ENCODE data around the gene CITED1.

Gene CITED1

DNA sequence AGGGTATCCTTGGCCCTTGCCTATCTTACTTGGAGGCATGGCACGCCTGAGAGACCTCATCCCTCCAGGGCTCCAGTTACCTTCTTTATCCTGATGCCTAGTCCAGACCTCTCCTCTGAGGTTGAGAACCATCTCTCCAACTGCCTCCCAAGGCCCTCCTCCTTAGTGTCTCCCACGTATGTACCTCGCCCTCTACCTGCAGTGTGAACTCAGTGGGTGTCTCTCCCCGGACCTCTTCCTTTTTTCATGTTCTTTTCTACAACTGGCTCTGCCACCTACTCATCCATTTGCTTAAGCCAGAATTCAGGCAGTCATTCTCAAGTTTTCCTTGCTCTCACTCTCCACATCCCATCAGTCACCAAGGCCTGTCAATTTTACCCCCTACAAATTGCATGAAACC lies 45.3 kb downstream of the CITED1 start:
- no peak for TF ChIP-seq EZH2phosphoT487 (IDR thresholded peaks at IDR 0.05; ENCODE audit: borderline replicate concordance, low read length)
- TF ChIP-seq, protein P1, sequence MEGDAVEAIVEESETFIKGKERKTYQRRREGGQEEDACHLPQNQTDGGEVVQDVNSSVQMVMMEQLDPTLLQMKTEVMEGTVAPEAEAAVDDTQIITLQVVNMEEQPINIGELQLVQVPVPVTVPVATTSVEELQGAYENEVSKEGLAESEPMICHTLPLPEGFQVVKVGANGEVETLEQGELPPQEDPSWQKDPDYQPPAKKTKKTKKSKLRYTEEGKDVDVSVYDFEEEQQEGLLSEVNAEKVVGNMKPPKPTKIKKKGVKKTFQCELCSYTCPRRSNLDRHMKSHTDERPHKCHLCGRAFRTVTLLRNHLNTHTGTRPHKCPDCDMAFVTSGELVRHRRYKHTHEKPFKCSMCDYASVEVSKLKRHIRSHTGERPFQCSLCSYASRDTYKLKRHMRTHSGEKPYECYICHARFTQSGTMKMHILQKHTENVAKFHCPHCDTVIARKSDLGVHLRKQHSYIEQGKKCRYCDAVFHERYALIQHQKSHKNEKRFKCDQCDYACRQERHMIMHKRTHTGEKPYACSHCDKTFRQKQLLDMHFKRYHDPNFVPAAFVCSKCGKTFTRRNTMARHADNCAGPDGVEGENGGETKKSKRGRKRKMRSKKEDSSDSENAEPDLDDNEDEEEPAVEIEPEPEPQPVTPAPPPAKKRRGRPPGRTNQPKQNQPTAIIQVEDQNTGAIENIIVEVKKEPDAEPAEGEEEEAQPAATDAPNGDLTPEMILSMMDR (IDR thresholded peaks at IDR 0.05; ENCODE audit: low read depth, low read length, poor library complexity, severe bottlenecking), result no peak
- no peaks in the 10 kb centered on the region for H3K4me1 ChIP-seq (ENCODE audit: control insufficient read depth, low read length)
- no peak overlapping the region for H3K4me2 ChIP-seq (ENCODE audit: low read length)
- H4K20me1 ChIP-seq (ENCODE audit: control insufficient read depth, insufficient read depth, low read depth, low read length), result no peaks in the 10 kb centered on the region
- no peaks in the 10 kb centered on the region for H3K79me2 ChIP-seq (ENCODE audit: control insufficient read depth, low read length)
- no peaks in the 10 kb centered on the region for H3K27me3 ChIP-seq (ENCODE audit: control insufficient read depth, low read length)
- H3K9me3 ChIP-seq (ENCODE audit: control insufficient read depth, insufficient read depth, low read length), result no peaks in the 10 kb centered on the region
- H3K9me2 ChIP-seq (replicated peaks; ENCODE audit: control insufficient read depth, low read length), result no peaks in the 10 kb centered on the region
- H3K4me3 ChIP-seq (ENCODE audit: low read length), result no peak overlapping the region
- no peaks in the 10 kb centered on the region for H3F3A ChIP-seq (ENCODE audit: control insufficient read depth, insufficient read depth)
- no peak overlapping the region for H3K27ac ChIP-seq (ENCODE audit: low read depth, low read length)
- H3K36me3 ChIP-seq (ENCODE audit: control insufficient read depth, low read length), result no peaks in the 10 kb centered on the region

DNA sequence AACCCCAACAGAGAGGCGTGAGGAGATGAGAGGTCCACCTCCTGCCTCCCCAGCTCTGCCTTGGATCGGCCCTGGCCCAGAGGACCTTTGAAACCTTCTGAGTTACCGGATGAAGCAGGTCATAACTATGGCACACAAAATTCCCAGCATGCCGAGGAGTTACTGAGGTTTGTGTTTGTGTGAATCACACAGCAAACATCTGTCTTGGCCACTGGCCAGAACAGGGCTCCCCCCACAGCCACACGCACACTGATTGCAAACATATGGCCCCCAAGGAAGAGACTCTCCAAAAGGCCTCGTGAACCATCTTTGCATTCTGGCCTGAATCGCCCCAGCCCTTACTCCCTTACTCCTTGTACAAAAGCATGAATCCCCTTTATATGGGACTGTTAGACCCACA lies 47.5 kb downstream of the CITED1 start:
- H3K4me3 ChIP-seq (ENCODE audit: low read length), result no peak overlapping the region
- no peak for TF ChIP-seq EZH2phosphoT487 (IDR thresholded peaks at IDR 0.05; ENCODE audit: borderline replicate concordance, low read length)
- TF ChIP-seq, protein P1 (IDR thresholded peaks at IDR 0.05; ENCODE audit: low read depth, low read length, poor library complexity, severe bottlenecking), result no peak
- H3K27me3 ChIP-seq (ENCODE audit: control insufficient read depth, low read length), result no peaks in the 10 kb centered on the region
- no peaks in the 10 kb centered on the region for H3F3A ChIP-seq (ENCODE audit: control insufficient read depth, insufficient read depth)
- no peaks in the 10 kb centered on the region for H3K79me2 ChIP-seq (ENCODE audit: control insufficient read depth, low read length)
- H3K4me2 ChIP-seq (ENCODE audit: low read length), result no peak overlapping the region
- no peaks in the 10 kb centered on the region for H3K4me1 ChIP-seq (ENCODE audit: control insufficient read depth, low read length)
- no peaks in the 10 kb centered on the region for H3K9me3 ChIP-seq (ENCODE audit: control insufficient read depth, insufficient read depth, low read length)
- H3K36me3 ChIP-seq (ENCODE audit: control insufficient read depth, low read length), result no peaks in the 10 kb centered on the region
- H3K9me2 ChIP-seq (replicated peaks; ENCODE audit: control insufficient read depth, low read length), result no peaks in the 10 kb centered on the region
- no peak overlapping the region for H3K27ac ChIP-seq (ENCODE audit: low read depth, low read length)
- no peaks in the 10 kb centered on the region for H4K20me1 ChIP-seq (ENCODE audit: control insufficient read depth, insufficient read depth, low read depth, low read length)

DNA sequence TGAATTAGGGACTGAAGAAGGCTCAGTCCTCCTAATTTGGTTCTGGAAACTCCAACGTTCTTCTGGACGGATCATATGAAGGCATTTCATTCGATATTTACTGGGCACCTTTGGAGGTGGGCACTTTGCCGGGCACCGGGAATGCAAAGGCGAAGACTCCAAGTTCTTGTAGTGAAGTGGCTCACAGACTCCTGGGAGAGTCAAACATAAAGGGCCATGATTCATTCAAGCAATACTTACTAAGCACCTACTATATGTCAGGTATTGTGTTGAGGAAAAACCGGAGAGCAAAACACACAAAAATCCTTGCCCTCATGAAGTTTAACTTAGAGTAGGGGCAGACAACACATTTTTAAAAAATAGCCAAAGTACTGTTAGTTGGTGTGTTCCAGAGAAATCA lies 49.9 kb downstream of the CITED1 start:
- H3K36me3 ChIP-seq (ENCODE audit: control insufficient read depth, low read length), result no peaks in the 10 kb centered on the region
- no peaks in the 10 kb centered on the region for H3K79me2 ChIP-seq (ENCODE audit: control insufficient read depth, low read length)
- H3F3A ChIP-seq (ENCODE audit: control insufficient read depth, insufficient read depth), result no peaks in the 10 kb centered on the region
- no peak for TF ChIP-seq EZH2phosphoT487 (IDR thresholded peaks at IDR 0.05; ENCODE audit: borderline replicate concordance, low read length)
- TF ChIP-seq, protein P1 (IDR thresholded peaks at IDR 0.05; ENCODE audit: low read depth, low read length, poor library complexity, severe bottlenecking), result no peak
- H3K27me3 ChIP-seq (ENCODE audit: control insufficient read depth, low read length), result no peaks in the 10 kb centered on the region
- no peak overlapping the region for H3K4me2 ChIP-seq (ENCODE audit: low read length)
- H3K27ac ChIP-seq (ENCODE audit: low read depth, low read length), result no peak overlapping the region
- no peaks in the 10 kb centered on the region for H3K9me3 ChIP-seq (ENCODE audit: control insufficient read depth, insufficient read depth, low read length)
- no peaks in the 10 kb centered on the region for H3K4me1 ChIP-seq (ENCODE audit: control insufficient read depth, low read length)
- H3K9me2 ChIP-seq (replicated peaks; ENCODE audit: control insufficient read depth, low read length), result no peaks in the 10 kb centered on the region
- H4K20me1 ChIP-seq (ENCODE audit: control insufficient read depth, insufficient read depth, low read depth, low read length), result no peaks in the 10 kb centered on the region
- no peak overlapping the region for H3K4me3 ChIP-seq (ENCODE audit: low read length)

DNA sequence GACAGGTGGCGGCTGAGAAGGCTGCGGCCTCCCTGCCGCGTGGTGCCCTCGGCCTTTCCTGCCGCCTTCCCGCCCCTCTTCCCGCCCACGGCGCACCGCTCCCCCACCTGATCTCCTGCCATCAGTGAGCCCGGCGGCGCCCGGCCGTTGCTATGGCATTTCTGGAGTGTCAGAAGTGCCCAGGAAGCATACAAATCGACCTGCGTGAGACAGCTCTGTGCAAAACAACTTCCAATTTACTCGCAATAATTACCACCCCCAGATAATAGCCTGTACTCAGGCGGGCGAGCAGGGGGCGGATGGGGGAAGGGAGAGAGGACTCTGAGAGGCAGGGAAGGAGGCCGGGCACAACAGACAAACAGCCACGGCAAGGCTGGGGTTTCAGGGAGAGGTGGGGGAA lies 50.3 kb downstream of the CITED1 start:
- Histone ChIP-seq H3K27ac (ENCODE audit: low read depth, low read length) (no peak overlapping the region), H3K9me2 (replicated peaks; ENCODE audit: control insufficient read depth, low read length) (no peaks in the 10 kb centered on the region), H3K27me3 (ENCODE audit: control insufficient read depth, low read length) (no peaks in the 10 kb centered on the region), H3K4me1 (ENCODE audit: control insufficient read depth, low read length) (no peaks in the 10 kb centered on the region), H3K36me3 (ENCODE audit: control insufficient read depth, low read length) (no peaks in the 10 kb centered on the region), H3K4me3 (ENCODE audit: low read length) (no peak overlapping the region), H3F3A (ENCODE audit: control insufficient read depth, insufficient read depth) (no peaks in the 10 kb centered on the region), H3K79me2 (ENCODE audit: control insufficient read depth, low read length) (no peaks in the 10 kb centered on the region), H4K20me1 (ENCODE audit: control insufficient read depth, insufficient read depth, low read depth, low read length) (no peaks in the 10 kb centered on the region), H3K4me2 (ENCODE audit: low read length) (no peak overlapping the region), H3K9me3 (ENCODE audit: control insufficient read depth, insufficient read depth, low read length) (no peaks in the 10 kb centered on the region)
- TF ChIP-seq EZH2phosphoT487 (IDR thresholded peaks at IDR 0.05; ENCODE audit: borderline replicate concordance, low read length), result no peak
- TF ChIP-seq, protein P1 (IDR thresholded peaks at IDR 0.05; ENCODE audit: low read depth, low read length, poor library complexity, severe bottlenecking), result no peak

Data from DOHH2 (cell line).